ENCODE data around the gene AMN1. TPM values are rescaled to one million over a fixed set of nuclear protein-coding genes. Genes with fewer than 3 reads are reported as not detected.
"Not testable (repeated sequence)": the region's sequence is repeated elsewhere in the genome, so short reads cannot be mapped to it uniquely, and the experiment has no call there.

The AMN1 gene
- 20.6 and 26.7 TPM in 2 replicates for total RNA-seq
- 9.4 TPM for polyA plus RNA-seq (2012)

DNA sequence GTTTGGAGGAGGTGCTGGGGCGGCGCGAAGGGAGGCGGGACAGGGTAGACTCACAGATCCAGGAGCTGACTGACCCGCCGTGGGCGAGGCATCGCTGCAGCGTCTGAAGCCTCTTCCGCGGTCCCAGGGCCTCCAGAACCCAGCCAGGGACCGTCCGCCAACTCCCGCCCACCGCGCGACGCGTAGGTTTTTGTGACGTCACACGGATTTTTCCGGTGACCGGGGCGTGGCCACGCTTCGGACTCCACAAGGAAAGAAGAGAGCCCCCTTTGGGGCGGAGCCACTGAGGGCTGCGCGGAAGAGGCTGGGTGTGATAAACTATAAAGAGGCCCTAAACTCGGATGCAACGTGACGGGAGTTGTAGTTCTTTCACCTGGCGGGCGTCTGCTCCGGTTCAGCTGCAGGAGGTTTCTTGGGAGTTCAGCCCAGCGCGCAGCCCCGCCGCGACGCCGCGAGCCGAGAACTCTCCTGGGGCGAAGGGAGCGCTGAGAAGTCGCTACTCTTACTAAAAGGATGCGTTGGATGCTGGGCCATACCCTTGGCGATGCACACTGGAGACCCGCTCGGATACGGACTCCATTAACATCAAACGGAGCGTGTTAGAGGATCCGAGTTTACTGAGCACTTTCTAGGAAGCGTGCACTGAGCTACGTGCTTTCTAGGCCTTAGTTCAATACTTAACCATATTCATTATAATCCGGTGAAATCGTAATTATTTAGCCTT lies at the start of gene AMN1:
AMN1 (minus strand) TSS at position 105 of the 724 bp plus-strand sequence; CDS start at position 92, 13 bp downstream.
- peak; percentile 99 for DNase-seq (ENCODE audit: low read depth)

DNA sequence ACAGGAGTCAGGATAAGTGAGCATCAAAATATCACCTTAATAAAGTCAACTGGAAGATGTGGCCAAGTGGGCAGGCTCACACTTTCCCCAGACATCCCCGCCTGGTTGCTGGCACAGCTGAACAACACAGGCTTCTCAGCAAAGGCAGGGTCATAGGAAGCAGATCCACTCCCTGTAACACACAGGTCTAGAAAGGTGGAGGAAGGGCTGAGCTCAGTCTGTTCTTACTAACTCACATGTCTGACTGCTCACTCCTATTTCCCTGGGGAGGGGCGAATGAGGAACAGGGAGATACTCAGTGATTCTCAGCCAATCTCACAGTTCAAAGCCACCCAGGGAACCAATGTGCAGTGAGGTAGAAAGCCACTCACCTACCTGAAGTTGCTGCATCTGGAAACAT lies 45.0 kb upstream of the AMN1 start:
- no peak for DNase-seq (ENCODE audit: low read depth)

DNA sequence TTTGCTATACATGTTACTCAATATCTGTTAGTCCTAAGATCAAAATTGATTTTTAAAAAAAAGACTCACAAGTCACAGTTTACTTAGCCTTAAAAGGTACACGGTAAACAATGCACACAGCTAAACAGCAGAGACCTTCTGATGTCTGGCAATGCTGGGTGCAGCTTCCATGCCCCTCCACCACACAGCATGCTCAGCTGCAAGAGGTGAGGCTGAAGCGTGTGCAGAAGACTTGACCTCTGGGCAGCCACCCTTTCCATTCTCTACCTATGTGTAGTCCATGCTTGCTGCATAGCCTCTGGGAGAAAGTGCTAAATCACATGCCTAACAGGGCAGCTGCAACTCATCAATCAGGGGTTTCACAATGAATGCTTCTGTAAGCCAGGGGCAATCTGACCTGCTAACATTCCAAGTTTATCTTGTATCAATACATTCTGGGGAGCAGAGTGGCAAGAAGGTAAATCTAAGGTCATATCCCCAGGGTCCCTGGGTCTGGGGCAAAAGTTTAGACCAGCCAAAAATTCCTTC lies 44.5 kb upstream of the AMN1 start:
- DNase-seq (ENCODE audit: low read depth) = peak; percentile 51

DNA sequence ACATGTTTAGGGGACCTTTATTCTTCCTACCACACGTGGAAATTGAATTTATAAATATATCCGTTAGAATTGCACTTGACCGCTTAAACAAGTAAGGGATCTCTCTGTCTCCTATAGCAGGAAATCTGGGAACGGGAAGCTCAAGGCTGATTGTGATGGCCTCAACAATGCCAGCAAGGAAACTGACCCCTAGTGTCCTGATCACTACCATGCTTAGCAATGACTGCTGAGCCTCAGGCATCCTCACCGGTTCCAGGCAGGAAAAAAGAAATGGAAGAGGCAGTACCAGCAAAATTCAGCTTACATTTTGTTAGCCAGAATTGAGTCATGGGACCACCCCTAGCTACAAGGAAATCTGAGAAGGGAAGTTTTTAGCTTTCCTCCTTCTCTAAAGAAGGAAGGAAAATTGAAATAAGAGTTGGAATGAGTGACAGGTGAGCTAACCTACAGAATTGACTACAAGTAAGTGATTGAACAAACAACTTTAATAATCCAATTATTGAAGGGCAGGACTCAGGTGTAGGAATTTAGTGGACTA lies 43.9 kb upstream of the AMN1 start:
- no peak for DNase-seq (ENCODE audit: low read depth)

DNA sequence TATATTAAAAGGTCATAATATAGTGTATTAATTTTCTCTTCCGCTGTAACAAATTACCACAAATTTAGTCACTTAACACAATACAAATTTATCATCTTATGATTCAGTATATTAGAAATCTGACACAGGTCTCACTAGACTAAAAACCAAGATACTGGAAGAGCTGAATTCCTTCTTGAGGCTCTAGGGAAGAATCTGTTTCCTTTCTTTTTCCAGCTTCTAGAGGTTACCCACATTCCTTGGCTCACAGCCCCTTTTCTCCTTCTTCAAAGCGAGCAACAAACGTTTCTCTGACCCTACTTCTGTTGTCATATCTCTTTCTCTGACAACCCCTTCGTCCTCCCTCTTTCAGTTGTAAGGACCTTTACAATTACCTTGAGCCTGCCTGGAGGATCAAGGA lies 43.4 kb upstream of the AMN1 start:
- DNase-seq (ENCODE audit: low read depth) = no peak

DNA sequence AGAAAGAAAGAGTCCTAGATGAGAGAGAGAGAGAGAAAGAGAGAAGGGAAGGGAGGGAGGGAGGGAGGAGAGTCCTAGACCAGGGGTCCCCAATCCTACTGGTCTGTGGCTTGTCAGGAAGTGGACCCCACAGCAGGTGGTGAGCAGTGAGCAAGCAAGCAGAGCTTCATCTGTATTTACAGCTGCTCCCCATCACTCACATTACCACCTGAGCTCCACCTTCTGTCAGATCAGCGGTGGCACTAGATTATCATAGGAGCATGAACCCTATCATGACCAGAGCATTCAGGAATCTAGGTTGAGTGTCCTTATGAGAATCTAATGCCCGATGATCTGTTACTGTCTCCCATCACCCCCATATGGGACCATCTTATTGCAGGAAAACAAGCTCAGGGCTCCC lies 39.2 kb upstream of the AMN1 start:
- no peak for DNase-seq (ENCODE audit: low read depth)

DNA sequence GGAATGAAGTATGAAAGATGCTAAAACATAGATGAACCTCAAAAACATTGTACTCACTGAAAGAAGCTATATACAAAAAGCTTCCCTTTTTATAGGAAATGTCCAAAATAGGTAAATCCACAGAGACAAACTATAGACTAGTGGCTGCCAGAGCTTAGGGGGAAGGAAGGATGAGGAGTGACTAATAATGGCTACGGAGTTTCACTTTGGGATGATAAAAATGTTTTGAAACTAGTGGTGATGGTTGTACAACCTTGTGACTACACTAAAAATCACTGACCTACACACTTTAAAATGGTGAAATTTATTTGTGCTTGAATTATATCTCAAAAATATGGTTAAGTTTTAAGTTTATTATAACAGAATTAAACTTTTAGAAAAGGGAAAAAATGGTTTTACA lies 37.1 kb upstream of the AMN1 start:
- no peak for DNase-seq (ENCODE audit: low read depth)

DNA sequence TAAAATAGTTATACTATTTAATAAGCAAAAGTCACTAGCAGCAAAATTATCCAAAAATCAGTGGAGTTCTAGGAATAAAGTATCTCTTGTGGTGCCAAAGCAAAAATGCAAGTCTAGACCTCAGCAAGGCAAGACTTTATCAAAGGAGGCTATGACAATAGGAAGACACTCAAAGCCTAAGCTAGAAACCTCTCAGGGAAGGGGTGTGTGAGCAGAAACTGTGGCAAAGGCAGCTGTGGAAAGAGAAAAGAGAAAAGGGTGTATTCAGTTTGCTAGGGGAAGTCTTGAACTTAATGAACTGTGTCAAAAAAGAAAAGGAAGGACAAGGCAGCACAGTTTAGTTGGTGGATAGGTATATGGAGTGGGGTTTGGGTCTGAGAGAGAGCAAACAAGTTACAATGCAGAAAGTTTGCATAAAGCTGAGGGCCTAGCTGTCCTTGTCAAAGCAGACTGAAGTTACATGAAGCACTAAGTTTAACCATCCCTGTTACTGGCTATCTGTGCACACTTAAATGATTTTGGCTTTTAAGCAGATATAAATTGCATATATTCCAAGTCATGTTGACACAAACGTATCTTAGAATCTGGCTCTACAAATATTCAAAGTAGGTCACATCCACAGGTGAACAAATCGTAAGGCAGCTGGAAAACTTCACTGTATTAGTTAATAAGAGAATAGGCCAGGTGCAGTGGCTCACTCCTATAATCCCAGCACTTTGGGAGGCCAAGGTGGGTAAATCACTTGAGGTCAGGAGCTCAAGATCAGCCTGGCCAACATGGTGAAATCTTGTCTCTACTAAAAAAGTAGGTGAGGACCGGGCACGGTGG lies 31.0 kb upstream of the AMN1 start:
- no peak for DNase-seq (ENCODE audit: low read depth)

DNA sequence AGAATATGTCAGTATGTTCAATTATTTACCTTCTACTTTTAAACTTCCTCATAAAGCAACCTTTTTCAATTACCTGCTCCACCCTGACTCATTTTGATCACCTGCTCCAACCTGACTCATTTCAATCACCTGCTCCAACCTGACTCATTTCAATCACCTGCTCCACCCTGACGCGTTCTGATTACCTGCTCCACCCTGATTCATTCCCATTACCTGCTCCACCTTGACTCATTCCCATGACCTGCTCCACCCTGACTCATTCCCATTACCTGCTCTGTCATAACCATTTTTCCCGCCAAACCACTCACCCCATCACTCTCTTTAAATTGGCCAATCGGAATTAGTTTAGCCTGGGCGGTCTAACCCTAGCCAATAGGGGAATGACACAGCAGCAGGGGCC lies 29.5 kb upstream of the AMN1 start:
- DNase-seq (ENCODE audit: low read depth) = not testable (repeated sequence)

DNA sequence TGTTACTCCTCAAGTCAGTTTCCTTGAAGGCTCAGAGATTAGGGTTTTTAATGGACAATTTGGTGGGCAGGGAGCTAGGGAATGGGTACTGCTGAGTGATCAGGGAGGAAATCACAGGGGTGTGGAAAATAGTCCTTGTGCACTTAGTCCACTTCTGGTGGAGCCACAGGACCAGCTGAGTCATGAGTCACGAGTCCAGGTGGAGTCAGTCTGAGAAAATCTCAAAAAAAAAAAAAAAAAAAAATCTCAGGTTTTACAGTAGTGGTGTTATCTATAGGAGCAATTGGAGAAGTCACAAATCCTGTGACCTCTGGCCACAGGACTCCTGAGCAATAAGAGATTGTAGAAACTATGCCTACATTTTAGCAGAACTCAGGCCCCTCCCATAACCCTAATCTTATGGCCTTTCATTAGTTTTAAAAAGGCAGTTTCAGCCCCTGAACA lies 28.2 kb upstream of the AMN1 start:
- DNase-seq (ENCODE audit: low read depth) = no peak

DNA sequence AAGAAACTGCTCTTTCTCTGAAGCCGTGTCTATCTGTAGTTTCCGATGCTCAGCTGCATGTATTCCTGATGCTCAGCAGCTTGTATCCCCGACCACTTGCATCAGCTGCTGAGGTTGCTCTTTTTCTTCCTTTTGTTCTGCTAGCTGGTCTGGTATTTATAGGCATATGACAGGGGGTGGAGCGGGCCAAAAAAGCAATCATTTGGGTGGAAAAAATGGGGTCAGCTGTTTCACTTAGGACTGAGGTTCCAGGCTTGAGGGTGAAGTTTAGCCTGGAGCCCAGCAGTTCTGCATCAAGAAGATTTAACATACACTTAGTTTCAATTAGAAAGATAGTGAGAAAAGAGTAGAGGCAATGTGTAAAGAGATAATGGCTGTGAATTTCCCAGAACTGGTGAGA lies 23.6 kb upstream of the AMN1 start:
- DNase-seq (ENCODE audit: low read depth) = peak; percentile 30

DNA sequence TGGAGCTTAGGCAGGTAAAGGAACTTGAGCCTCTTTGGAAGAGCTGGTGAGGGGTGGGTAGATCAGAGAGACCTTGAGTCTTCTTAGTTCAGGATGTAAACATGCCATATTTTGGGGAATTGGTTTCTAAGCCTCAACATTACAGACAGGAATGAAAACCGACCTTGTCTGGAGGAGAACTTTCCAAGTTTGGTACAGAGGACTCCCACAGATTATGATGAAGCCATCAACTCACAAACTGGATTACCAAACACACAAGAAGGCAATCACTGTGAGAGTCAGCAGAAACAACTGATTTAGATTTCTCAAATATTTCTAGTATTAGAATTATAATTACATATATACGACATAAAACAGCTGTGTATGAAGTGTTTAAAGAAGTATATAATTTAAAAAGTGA lies 22.3 kb upstream of the AMN1 start:
- DNase-seq (ENCODE audit: low read depth) = no peak

DNA sequence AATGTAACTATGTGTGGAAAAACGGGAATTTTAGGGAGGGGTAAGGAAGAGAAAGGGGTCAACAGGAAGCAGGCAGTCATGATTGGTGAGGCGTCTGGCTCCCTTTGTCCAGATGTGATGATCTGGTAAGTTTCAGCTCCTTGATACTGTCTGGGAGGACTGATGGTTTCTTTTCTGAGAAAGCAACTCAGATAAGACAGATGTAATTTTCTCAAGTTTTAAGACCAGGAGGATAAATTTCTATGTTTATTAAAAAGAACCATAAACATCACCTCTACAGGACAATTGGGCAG lies 21.9 kb upstream of the AMN1 start:
- no peak for DNase-seq (ENCODE audit: low read depth)

DNA sequence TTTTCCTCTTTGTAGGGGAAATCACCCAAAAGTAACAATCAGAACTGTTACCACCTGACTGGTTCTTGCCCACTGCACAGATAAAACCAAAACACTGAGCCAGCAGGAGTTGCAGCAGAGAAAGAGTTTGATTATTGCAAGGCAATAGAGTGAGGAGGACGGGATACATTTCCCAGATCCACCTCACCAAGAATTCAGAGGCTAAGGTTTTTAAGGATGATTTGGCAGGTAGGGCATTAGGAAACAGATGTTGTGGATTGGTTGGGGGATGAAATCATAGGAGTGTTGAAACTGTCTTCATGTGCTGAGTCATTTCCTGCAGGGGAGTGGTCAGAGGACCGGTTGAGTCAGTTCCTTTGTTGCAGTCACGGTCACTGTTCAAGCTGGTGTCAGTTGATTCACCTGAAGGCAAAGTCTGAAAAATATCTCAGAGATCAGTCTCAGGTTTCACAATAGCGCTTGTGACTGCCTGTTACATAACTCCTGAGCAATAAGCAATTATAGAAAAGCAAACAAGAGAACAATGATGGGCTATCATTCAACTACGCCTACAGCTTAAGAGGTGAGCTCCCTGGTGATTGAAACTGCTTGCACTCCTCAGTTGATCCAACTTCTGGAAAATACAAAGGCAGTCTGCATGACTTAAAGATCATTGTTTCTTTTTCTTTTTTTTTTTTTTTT lies 20.3 kb upstream of the AMN1 start:
- peak; percentile 77 for DNase-seq (ENCODE audit: low read depth)

DNA sequence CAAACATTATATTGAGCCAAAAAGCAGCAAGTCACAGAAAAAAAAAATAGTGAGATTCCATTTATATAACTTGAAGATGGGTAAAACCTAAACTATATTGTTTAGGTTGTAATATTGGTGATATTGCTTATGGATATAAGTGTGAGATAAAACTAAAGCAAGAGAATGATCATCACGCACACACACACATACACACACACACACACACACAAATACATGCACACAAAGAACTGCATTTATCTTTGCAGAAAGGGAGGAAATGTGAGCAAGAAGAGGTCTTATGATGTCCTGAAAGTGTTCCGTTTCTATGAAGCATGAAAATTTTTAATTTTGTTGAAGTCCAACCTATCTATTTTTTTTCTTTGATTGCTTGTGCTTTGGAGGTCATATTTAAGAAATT lies 16.4 kb upstream of the AMN1 start:
- DNase-seq (ENCODE audit: low read depth) = no peak

DNA sequence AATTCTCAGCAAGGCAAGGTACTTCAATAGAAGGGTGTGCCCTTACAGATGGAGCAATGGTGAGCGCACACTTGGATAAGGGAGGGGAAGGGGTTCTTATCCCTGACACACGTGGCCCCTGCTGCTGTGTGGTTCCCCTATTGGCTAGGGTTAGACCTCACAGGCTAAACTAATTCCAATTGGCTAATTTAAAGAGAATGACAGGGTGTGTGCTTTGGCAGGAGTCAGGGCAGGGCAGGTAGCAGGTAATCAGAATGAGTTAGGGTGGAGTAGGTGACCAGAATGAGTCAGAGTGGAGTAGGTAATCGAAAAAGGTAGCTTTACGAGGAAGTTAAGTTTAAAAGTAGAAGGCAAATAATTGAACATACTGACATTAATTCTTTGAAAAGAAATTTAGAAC lies 15.5 kb upstream of the AMN1 start:
- DNase-seq (ENCODE audit: low read depth) = not testable (repeated sequence)

DNA sequence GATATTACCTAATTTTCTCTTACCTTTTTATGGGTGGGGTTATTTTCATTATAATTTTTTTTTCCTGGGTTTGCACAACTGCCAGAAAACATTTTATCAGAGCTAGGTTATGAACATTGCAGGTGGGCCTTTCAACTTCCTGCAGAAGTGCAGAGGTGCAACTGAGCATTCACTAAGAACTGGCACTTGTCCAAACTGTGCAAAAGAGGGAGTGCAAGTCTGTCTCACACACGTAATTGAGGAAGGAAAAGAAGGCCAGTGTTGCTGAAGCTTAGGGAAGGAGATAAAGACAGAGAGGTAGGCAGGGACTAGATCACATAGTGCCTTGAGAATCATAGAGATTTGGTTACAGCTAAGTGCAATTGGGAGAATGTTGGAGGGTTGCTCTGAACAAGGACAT lies 14.1 kb upstream of the AMN1 start:
- no peak for DNase-seq (ENCODE audit: low read depth)

DNA sequence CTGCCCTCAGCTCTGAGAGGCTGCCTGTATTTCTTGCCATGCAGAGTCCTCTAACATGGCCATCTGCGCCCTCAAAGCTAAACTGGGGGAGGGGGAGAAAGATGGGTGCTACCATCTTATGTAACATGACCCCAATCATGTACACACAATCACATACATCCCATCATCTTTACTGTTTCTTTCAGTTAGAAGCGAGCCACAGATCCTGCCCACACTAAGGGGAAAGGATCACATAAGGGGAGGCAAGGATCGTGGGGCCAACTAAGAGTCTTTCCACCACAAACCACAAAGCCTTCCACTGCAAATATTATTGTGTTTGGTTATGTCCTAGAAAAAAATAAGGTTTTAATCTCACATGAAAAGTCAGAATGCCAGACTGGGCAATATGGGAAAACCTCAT lies 11.8 kb upstream of the AMN1 start:
- no peak for DNase-seq (ENCODE audit: low read depth)

DNA sequence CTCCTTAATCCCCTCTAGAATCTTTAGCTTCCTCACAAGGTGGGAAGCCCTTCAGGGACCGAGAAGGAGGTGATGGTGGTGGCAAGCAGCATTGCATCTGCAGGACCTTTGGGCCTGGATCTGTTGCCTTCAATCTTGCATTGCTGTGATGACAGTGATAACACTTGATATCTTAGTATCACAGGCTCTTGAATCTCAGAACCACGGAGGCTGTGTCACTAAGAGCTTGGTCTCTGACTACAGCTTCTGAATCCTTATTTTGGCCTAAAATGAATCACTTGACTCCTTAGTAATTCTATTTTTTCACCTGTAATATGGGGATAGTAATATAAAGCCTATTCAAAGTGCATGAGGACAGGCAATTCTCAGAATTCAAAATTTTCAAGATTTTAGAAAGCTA lies 8.9 kb upstream of the AMN1 start:
- no peak for DNase-seq (ENCODE audit: low read depth)

DNA sequence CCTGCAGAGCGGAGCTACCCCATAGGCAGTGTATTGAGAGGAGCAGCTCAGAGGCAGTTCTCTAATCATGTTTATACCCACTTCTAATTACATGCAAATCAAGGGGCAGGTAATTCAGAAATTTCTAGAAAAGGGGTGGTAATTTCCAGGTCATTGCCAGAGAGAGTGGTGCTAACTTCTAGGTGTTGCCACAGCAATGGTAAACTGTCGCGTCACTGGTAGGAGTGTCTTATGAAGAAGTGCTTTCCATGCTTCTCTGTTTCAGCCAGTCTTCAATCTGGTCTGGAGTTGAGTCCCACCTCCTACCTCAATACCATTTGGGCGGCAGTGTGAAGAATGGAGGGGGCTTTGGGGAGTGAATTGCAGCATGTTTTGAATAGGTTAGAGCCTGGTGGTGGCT lies 8.5 kb upstream of the AMN1 start:
- DNase-seq (ENCODE audit: low read depth) = no peak

DNA sequence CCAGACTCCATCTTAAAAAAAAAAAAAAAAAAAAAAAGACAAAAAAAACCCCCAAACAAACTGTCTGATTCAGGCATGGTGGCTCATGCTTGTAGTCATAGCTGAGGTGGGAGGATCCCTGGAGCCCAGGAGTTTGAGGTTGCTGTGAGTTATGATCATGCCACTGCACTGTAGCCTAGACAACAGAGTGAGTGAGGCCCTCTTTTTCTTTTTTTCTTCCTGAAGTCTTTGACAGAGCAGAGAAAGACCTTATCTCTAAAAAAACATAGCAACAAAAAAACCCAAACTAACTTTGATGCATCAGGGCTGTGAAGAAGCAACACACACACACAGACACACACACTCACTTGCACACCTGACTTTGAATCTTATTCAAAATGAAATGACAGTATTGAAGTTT lies 7.7 kb upstream of the AMN1 start:
- DNase-seq (ENCODE audit: low read depth) = no peak

All from myocyte (in vitro differentiated cells).